WTC11 (cell line): Measurements from ENCODE around the gene OLFM4.

Experiments used
- CREB1 ChIP-seq: sonication (generic); formaldehyde crosslinking; IDR thresholded peaks from 2 replicates; pipeline ENCODE4 v1.8.0; 2023; ENCODE audit warnings: mild to moderate bottlenecking, missing genetic modification reagents
- SOX15 ChIP-seq: fragments of 250-450 bp; sonication (Bioruptor Pico); IDR thresholded peaks from 2 replicates; pipeline ENCODE4 v1.9.0; 2021; ENCODE audit warnings: mild to moderate bottlenecking
- TCF7 ChIP-seq: sonication (generic); formaldehyde crosslinking; IDR thresholded peaks from 2 replicates; pipeline ENCODE4 v1.8.0; 2022; ENCODE audit warnings: mild to moderate bottlenecking, low read depth, missing genetic modification reagents, moderate library complexity
- ZNF232 ChIP-seq: sonication (generic); formaldehyde crosslinking; IDR thresholded peaks from 2 replicates; pipeline ENCODE4 v1.8.0; 2022; ENCODE audit warnings: mild to moderate bottlenecking, missing genetic modification reagents
- TF ChIP-seq, protein P1 (sequence below): sonication (generic); formaldehyde crosslinking; conservative IDR thresholded peaks from 2 replicates; pipeline ENCODE4 v1.8.1; 2023; ENCODE audit warnings: mild to moderate bottlenecking, low read depth, missing genetic modification reagents, moderate library complexity
- TF ChIP-seq, protein P2 (sequence below): sonication (generic); formaldehyde crosslinking; IDR thresholded peaks from 2 replicates; pipeline ENCODE4 v1.8.1; 2023; ENCODE audit warnings: mild to moderate bottlenecking, missing genetic modification reagents
- TF ChIP-seq, protein P3 (sequence below): fragments of 200-600 bp; IDR thresholded peaks from 2 replicates; pipeline ENCODE4 v1.8.0; 2022; ENCODE audit warnings: antibody characterized with exemption
- TF ChIP-seq, protein P4 (sequence below): sonication (generic); formaldehyde crosslinking; conservative IDR thresholded peaks from 2 replicates; pipeline ENCODE4 v1.8.1; 2022; ENCODE audit warnings: mild to moderate bottlenecking, missing genetic modification reagents
- TF ChIP-seq, protein P5 (sequence below): fragments of 250-450 bp; sonication (Bioruptor Pico); IDR thresholded peaks from 2 replicates; pipeline ENCODE4 v1.9.0; 2021; ENCODE audit warnings: moderate library complexity, mild to moderate bottlenecking, inconsistent platforms, borderline replicate concordance
- TF ChIP-seq, protein P6 (sequence below): sonication (generic); formaldehyde crosslinking; IDR thresholded peaks from 2 replicates; pipeline ENCODE4 v1.8.0; 2022; ENCODE audit warnings: mild to moderate bottlenecking, missing genetic modification reagents
- TF ChIP-seq, protein P7 (sequence below): sonication (generic); formaldehyde crosslinking; IDR thresholded peaks from 2 replicates; pipeline ENCODE4 v1.8.1; 2023; ENCODE audit warnings: mild to moderate bottlenecking, missing genetic modification reagents, moderate library complexity

DNA sequence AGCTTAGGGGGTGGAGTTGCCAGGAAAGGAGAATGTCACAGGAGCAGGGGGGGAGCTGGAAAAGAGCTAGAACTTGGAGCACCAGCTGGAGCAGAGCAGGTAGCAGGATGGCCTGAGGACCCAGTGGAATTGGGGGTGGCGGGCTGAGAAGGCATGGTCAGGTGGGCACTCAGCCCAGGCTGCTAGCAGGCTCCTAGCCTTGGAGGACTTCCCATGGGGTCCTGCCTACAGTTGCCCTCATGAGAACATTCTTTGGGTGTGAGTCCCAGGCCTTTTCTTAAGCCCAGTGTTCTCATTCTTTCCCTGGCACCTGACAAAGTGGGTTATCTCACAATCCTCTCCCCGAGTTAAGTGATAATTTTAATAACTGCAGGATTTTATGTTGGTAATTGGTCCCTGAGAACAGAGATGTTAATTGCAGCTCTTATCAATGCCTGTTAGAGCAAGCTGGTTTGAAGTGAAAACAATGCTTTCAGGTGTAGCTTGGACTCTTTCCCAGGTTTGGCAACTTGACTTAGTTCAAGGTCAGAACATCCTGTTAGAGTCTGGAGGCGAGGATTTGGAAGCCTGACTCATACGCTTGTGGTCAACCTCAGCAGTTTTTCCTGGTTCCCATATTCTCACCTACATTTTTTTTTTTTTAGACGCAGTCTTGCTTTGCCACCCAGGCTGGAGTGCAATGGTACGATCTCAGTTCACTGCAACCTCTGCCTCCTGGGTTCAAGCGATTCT is 18.1 kb upstream of the OLFM4 start:
- TF ChIP-seq, protein P1, sequence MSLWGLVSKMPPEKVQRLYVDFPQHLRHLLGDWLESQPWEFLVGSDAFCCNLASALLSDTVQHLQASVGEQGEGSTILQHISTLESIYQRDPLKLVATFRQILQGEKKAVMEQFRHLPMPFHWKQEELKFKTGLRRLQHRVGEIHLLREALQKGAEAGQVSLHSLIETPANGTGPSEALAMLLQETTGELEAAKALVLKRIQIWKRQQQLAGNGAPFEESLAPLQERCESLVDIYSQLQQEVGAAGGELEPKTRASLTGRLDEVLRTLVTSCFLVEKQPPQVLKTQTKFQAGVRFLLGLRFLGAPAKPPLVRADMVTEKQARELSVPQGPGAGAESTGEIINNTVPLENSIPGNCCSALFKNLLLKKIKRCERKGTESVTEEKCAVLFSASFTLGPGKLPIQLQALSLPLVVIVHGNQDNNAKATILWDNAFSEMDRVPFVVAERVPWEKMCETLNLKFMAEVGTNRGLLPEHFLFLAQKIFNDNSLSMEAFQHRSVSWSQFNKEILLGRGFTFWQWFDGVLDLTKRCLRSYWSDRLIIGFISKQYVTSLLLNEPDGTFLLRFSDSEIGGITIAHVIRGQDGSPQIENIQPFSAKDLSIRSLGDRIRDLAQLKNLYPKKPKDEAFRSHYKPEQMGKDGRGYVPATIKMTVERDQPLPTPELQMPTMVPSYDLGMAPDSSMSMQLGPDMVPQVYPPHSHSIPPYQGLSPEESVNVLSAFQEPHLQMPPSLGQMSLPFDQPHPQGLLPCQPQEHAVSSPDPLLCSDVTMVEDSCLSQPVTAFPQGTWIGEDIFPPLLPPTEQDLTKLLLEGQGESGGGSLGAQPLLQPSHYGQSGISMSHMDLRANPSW (CRISPR knock-in tag) = no peak
- TF ChIP-seq TCF7 (CRISPR knock-in tag) = no peak
- TF ChIP-seq, protein P2, sequence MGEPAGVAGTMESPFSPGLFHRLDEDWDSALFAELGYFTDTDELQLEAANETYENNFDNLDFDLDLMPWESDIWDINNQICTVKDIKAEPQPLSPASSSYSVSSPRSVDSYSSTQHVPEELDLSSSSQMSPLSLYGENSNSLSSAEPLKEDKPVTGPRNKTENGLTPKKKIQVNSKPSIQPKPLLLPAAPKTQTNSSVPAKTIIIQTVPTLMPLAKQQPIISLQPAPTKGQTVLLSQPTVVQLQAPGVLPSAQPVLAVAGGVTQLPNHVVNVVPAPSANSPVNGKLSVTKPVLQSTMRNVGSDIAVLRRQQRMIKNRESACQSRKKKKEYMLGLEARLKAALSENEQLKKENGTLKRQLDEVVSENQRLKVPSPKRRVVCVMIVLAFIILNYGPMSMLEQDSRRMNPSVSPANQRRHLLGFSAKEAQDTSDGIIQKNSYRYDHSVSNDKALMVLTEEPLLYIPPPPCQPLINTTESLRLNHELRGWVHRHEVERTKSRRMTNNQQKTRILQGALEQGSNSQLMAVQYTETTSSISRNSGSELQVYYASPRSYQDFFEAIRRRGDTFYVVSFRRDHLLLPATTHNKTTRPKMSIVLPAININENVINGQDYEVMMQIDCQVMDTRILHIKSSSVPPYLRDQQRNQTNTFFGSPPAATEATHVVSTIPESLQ = no peak
- TF ChIP-seq ZNF232 (CRISPR knock-in tag) = no peak
- TF ChIP-seq, protein P3, sequence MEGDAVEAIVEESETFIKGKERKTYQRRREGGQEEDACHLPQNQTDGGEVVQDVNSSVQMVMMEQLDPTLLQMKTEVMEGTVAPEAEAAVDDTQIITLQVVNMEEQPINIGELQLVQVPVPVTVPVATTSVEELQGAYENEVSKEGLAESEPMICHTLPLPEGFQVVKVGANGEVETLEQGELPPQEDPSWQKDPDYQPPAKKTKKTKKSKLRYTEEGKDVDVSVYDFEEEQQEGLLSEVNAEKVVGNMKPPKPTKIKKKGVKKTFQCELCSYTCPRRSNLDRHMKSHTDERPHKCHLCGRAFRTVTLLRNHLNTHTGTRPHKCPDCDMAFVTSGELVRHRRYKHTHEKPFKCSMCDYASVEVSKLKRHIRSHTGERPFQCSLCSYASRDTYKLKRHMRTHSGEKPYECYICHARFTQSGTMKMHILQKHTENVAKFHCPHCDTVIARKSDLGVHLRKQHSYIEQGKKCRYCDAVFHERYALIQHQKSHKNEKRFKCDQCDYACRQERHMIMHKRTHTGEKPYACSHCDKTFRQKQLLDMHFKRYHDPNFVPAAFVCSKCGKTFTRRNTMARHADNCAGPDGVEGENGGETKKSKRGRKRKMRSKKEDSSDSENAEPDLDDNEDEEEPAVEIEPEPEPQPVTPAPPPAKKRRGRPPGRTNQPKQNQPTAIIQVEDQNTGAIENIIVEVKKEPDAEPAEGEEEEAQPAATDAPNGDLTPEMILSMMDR = no peak
- TF ChIP-seq, protein P4, sequence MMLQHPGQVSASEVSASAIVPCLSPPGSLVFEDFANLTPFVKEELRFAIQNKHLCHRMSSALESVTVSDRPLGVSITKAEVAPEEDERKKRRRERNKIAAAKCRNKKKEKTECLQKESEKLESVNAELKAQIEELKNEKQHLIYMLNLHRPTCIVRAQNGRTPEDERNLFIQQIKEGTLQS = no peak
- TF ChIP-seq, protein P5, sequence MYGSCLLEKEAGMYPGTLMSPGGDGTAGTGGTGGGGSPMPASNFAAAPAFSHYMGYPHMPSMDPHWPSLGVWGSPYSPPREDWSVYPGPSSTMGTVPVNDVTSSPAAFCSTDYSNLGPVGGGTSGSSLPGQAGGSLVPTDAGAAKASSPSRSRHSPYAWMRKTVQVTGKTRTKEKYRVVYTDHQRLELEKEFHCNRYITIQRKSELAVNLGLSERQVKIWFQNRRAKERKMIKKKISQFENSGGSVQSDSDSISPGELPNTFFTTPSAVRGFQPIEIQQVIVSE (CRISPR knock-in tag) = no peak
- TF ChIP-seq, protein P6, sequence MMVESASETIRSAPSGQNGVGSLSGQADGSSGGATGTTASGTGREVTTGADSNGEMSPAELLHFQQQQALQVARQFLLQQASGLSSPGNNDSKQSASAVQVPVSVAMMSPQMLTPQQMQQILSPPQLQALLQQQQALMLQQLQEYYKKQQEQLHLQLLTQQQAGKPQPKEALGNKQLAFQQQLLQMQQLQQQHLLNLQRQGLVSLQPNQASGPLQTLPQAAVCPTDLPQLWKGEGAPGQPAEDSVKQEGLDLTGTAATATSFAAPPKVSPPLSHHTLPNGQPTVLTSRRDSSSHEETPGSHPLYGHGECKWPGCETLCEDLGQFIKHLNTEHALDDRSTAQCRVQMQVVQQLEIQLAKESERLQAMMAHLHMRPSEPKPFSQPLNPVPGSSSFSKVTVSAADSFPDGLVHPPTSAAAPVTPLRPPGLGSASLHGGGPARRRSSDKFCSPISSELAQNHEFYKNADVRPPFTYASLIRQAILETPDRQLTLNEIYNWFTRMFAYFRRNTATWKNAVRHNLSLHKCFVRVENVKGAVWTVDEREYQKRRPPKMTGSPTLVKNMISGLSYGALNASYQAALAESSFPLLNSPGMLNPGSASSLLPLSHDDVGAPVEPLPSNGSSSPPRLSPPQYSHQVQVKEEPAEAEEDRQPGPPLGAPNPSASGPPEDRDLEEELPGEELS (CRISPR knock-in tag) = no peak
- no peak for TF ChIP-seq SOX15 (CRISPR knock-in tag)
- TF ChIP-seq, protein P7, sequence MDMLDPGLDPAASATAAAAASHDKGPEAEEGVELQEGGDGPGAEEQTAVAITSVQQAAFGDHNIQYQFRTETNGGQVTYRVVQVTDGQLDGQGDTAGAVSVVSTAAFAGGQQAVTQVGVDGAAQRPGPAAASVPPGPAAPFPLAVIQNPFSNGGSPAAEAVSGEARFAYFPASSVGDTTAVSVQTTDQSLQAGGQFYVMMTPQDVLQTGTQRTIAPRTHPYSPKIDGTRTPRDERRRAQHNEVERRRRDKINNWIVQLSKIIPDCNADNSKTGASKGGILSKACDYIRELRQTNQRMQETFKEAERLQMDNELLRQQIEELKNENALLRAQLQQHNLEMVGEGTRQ (CRISPR knock-in tag) = no peak
- no peak for TF ChIP-seq CREB1 (CRISPR knock-in tag)
